ACHN (cell line): ENCODE data around the gene KDF1.
A peak's percentile ranks its signal among the peaks of the same experiment; 100 is the strongest.
"Not testable (repeated sequence)": the region's sequence is repeated elsewhere in the genome, so short reads cannot be mapped to it uniquely, and the experiment has no call there.

Experiments used
- DNase-seq: peaks from one replicate; pipeline ENCODE4 v3.0.0-alpha.2; 2015
- in situ Hi-C: cut with HindIII; loops from 2 replicates; pipeline ENCODE4 v1.10.0; 2017; ENCODE audit warnings: low sequenced_read_pairs, low pct_ligation_motif_present, low pct_unique_long_range_greater_than_20kb

Gene KDF1

DNA sequence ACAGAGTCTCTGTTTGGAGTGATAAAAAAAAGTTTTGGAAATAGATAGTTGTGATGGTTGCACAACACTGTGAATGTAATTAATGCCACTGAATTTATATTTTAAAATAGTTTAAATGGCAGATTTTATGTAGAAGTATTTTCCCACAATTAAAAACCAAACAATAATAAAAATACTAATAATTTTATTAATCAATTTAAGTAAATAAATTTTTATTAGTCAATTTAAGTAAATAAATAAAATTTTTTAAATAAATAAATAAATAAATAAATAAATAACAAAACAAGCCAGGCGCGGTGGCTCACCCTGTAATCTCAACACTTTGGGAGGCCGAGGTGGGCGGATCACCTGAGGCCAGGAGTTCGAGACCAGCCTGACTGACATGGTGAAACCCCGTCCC lies 4.9 kb upstream of the KDF1 start:
- in situ Hi-C loops: no loop called here
- DNase-seq: no peak

DNA sequence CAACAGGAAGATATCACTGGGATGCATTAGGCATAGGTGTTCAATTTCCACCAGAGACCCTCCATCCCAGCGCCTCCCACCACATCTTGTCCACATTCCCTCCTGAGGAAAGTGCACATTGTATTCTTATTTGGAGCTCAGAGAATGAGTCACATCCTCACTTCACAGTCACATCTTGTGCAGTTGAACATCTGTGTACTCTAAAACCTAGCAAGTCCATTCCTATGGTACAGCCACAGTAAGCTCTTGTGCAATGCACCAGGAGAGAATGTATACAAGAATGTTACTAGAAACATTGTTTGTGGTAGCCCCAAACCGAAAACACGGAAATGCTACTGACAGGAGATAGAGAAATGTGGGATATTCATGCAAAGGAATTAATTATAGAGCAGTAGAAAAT lies 1.6 kb upstream of the KDF1 start:
- DNase-seq: peak; percentile 35
- in situ Hi-C loops: no loop called here

DNA sequence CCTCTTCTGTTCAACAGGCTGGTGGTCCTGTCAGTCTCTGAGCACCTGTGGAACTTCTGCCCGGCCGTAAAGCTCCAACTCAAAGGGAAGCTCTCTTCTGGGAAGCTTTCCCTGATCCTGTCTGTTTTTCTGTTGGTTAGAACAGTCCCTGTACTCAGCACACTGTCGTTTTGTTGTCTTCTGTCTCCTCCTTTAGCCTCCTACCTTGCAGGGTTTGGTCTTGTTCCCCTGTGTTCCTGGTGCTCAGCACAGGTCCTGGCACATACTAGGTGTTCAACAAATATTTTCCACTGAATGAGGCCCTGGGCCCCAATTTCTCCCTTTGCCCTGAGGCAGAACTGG lies 328 bp upstream of the KDF1 start:
- in situ Hi-C loops: no loop called here
- DNase-seq: no peak

DNA sequence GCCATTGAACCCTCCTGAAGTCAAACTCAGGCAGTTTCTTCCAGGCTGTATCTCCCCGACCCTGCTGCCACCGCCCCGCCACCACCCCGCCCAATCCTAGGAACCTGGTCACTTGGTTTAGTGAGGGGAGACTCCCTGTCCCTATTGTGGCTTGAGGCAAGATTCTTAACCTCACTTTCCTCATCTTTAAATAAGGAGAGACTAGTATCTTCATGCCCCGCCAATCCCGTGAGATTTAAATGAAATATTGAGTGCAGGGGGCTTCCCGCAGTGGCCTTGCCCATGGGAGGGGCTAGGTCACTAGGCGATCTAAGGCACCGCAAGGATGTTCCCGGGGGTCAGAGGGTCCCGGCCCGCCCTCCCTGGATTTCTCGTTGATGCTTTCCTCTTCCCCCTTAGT lies 998 bp downstream of the KDF1 start:
- DNase-seq: no peak
- in situ Hi-C loops: no loop called here

DNA sequence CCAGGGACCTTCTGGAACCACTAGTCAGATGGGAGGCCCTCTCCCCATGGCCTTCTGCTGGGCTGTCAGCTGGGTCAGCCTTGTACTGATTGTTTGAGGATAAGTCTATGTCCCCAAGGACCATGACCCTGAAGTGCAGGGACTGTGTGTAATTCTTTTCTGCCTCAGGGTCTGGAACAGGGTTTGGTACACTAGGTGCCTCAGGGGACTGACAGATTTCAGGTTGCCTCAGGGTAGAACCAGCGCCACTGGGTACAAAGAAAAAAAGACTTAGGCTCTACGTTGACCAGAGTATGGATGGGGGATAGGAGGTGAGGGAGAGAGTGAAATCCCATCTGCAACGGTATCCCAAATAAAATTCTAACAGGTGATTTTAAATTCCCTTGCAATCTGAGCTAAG lies 3.0 kb downstream of the KDF1 start:
- DNase-seq: no peak
- in situ Hi-C loops: no loop called here

DNA sequence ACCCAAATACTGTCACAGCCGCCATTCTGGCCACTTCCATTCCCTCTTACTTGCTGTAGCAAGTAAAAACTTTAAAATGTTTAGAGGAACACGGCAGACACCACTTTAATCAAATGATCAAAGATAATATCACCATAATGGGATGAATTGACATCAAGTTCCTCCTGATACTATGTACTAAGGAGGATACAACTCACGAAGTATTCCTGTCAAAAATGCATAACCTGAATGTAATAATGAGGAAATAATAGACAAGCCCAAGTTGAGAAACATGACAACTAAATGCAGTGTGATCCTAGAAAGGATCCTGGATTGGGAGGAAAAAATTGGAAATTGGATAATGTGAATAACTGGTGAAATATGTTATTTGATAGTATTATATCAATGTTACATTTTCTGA lies 3.9 kb downstream of the KDF1 start:
- DNase-seq: no peak
- in situ Hi-C loops: no loop called here

DNA sequence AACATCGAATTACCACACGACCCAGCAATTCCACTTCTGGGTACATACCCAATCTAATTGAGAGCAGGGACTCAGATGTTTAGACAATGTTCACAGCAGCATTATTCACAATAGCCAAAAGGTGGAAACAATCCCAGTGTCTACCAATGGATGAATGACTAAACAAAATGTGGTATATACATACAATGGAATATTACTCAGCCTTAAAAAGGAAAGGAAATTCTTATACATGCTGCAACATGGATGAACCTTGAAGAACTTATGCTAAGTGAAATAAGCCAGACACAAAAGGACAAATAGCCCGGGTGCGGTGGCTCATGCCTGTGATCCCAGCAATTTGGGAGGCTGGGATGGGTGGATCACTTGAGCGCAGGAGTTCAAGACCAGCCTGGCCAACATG lies 6.9 kb downstream of the KDF1 start:
- in situ Hi-C loops: no loop called here
- DNase-seq: no peak

DNA sequence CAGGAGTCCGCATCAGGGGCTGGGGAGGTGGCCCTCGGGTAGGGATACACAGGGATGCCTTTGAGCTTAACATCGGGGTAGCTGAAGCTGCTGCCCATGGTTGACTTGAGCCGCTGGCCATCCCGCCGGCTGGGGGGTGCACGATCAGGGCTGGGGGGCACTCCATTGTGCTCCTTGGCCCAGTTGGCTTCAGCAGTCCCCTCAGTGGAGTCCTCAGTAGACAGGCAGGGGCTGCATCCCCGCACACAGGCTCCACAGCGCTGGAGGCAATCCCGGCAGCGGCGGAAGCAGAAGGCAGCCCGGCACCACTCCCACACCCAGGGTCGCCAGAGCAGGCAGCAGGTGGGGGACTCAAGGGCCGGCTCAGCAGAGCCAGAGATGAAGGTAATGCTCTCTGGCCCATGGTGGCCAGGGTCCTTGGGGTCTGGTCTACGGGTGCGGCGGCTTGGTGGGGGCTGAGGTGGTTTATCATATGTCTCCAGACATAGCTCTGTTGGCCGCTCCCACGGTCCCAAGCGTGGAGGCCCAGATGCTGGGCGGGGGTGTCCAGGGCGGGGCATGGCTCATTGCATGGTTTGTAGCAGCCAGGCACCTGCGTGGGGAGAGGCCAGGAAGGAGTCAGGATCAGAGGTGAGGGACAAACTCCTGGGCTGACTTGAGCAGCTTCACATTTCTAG lies 8.3 kb downstream of the KDF1 start:
- DNase-seq: no peak
- in situ Hi-C loops: no loop called here

DNA sequence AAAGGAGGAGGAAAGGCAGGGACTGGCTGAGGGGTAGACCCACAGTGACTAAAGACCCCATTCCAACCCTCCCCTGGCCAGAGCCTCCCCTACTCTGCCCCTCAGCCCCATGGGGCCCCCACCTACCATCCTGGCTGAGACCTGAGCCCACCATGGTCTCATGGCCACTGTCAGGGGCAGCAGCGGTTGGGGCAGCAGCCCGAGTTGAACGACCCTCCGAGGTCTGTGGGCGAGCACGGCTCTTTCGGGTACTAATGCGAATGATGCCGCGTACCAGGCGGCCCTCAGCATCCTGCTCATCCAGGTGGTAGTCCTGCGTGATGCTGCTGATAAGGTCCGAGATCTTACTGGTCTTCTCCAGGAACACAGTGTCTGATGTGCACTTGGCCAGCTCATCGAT lies 9.1 kb downstream of the KDF1 start:
- no peak for DNase-seq
- in situ Hi-C loops: no loop called here

DNA sequence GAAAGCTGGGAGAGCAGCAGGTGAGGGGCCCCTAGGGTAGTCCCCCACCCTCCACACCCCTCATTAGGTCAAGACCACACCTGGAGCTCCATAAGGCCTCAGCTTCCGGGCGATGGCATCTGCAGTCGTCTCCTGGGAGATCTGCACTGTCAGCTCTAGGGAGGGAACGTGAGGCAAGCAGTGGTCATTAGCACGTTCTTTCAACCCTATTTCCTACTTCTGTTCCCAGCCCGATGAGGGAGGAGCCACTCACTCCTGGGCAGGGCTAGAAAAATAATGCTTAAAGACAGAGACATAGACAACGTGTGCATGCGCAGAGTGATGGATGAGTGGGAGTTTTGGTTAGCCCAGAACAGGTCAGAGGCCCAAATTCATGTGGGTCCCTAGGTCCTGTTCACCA lies 9.7 kb downstream of the KDF1 start:
- in situ Hi-C loops: no loop called here
- DNase-seq: no peak

DNA sequence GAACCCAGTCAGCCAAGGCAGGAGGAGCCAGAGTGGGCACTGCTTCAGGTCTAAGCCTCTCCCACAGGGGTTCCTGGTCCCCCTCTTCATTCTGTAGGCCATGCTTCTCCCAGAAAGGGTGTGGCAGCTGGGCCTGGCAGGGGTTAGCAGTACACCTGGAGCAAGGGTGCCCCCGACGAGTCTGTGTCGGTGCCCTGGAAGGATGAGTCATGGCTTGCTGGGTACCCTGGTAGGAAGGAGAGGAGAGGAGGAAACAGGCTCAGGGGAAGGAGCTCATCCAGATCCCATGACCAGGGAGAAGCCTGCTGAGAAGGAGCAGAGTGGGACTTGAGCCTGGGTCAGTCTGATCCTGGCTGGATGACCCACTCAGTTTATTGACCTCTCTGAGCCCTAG lies 10.3 kb downstream of the KDF1 start:
- in situ Hi-C loops: no loop called here
- no peak for DNase-seq

DNA sequence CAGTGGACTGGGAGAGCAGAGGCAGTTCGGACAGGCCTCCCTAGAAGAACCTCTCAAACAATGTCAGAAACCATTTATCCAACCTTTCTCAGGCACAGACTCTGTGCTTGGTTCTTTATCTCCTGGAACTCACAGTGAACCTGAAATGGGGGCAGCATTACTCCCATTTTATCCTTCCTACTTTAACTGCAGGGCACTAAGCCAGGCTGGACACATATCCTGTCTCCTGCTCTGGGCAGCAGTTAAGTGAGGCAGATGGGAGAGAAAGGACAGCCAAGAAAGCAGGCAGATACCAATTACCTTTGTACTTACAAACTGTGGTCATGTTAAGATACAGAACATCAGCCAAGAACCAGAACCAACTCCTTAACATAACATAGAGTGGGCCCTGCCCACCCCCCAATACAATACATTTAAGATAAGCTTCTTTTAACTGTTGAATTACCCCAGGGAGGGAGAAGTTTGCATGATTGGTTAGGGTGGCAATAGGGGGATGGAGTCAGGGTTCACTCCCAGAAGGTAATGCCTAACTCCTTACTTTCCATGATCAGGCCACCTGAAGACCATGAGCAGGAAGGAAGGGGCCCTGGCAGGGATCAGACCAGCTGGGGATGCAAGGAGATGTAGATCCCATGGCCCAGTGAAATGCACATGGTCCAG lies 10.9 kb downstream of the KDF1 start:
- in situ Hi-C loops: no loop called here
- DNase-seq: no peak

DNA sequence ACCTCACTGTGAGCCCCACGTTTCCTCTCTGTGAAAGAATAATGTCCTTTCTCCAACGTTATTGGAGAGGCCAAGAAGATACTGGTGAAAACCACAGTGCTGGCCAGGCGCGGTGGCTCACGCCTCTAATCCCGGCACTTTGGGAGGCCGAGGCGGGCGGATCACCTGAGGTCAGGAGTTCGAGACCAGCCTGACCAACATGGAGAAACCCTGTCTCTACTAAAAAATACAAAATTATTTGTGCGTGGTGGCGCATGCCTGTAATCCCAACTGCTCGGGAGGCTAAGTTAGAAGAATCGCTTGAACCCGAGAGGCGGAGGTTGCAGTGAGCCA lies 11.6 kb downstream of the KDF1 start:
- in situ Hi-C loops, DNase-seq: not testable (repeated sequence)

DNA sequence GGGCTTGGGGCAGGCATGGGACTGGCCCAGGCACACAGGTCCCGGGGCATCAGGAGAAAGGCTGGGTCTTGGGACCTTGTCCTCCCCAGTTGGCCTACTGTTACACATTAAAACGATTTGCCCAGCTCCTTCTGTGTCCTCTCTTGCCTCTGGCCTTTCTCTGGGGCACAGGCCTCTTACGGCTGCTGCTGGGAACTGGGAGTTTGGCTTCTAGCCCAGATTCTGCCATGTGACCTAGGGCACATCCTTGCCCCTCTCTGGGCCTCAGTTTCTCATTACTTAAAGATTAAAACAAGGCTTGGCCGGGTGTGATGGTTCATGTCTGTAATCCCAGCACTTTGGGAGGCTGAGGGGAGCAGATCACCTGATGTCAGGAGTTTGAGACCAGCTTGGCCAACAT lies 14.0 kb downstream of the KDF1 start:
- DNase-seq: no peak
- in situ Hi-C loops: no loop called here

DNA sequence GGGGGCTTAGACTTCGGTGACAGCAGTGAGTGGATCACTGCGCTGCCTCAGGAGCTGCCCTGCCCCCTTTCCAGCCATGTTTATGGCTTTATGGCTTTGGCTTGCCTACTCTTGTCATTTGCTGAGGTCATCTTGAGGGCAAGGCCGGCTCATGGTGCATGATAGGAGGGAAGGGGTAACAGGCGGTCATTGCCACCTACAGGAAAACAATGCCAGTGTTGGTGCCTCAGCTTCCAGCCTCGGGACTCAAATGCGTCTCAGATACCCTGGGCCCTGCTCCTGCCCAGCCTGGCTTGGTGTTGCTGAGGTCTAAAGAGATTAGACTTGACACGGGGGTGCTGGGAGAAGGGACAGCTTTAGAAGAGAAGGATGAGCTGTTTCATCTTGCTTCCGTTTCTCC lies 14.5 kb downstream of the KDF1 start:
- DNase-seq: no peak
- in situ Hi-C loops: no loop called here

DNA sequence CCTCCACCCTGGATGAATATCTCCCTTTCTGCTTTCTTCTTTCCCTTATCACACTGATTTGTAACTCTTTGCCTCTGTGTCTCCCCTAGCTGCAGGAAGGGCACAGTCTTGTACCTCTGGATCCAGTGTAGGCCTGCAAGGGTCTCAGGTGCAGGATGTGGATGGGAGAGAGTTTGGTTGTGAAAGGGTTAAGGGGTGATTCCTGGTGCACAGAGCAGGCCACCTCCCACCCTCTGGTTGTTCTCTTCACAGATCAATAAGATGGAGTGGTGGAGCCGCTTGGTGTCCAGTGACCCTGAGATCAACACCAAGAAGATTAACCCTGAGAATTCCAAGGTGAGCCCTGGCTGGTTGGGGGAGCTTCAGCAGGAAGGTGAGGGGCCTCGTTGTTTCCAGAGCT lies 15.1 kb downstream of the KDF1 start:
- DNase-seq: no peak
- in situ Hi-C loops: no loop called here

DNA sequence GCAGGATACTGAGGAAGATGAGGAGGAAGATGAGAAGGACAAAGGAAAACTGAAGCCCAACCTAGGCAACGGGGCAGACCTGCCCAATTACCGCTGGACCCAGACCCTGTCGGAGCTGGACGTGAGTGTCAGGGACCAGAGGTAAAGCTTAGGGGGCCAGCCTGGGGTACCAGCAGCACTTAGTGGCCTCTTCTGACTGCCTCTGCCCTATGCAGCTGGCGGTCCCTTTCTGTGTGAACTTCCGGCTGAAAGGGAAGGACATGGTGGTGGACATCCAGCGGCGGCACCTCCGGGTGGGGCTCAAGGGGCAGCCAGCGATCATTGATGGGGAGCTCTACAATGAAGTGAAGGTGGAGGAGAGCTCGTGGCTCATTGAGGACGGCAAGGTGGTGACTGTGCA lies 17.6 kb downstream of the KDF1 start:
- no peak for DNase-seq
- in situ Hi-C loops: no loop called here

DNA sequence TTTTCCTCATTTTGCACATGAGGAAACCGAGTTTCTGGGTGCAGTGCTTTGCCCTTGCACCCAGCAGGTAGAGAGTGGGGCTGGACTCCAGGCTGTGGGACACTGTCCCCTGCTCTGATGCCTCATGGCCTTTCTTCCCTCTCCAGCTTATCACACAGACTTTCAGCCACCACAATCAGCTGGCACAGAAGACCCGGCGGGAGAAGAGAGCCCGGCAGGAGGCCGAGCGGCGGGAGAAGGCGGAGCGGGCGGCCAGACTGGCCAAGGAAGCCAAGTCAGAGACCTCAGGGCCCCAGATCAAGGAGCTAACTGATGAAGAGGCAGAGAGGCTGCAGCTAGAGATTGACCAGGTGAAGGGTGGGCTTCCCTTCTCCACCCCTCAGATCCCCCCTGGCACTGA lies 19.0 kb downstream of the KDF1 start:
- in situ Hi-C loops: no loop called here
- DNase-seq: no peak

DNA sequence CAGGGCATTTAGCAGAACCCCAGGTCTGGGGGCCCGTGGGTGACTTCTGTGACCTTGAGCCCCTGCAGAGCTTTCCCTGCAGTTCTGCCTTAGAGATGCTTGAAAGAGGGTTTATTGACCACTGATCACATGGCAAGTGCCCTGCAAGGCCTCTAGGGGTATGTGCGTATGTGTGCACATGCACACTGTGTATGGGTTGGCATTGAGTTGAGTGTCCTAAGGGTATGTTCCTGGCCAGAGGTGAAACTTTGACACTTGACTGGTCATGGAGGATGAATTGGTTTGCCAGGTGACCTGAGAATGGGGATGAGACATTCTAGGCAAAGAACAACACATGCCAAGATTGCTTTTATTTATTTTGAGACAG lies 21.6 kb downstream of the KDF1 start:
- DNase-seq: no peak
- in situ Hi-C loops: no loop called here

DNA sequence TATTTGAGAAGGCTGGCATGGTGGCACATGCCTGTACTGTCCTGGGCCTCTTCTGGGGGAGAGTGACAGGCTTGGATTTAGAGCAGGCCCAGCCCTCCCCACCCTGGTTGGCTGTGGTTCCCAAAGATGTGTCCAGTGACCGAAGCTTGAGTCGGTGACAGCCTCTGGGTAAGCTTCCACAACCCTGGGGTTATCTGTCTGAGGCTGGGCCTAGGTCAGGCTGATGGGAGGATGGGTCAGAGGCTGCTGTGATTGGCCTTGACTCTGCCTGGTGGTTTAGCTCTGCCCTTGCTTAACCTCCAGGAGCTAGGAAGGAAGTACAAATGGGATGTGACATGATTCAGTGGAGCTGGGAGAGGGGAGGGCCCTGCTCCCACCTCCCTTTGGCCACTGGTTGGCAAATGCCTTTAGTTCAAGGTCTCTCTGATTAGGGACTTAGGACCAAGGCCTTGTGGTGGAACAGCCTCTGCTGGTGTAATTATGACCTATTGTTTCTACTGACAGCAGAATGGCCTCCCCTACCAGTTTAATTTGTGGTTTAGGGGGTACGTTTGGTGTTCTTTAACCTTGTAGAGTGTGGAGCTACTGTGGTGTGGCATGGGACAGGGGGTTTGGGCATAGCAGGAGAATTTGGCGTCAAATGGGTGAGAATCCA lies 22.1 kb downstream of the KDF1 start:
- DNase-seq: no peak
- in situ Hi-C loops: no loop called here
